ENCODE data around the gene ZFP92. TPM values are rescaled to one million over a fixed set of nuclear protein-coding genes. Genes with fewer than 3 reads are reported as not detected.

ZFP92 gene
- total RNA-seq, 1 donor from 2014 or later, result 1.5 TPM

- H3K27me3 Mint-ChIP-seq (ENCODE audit: low read depth), result peaks cover 19% of the 10 kb centered on the region
- no peaks in the 10 kb centered on the region for H3K36me3 Mint-ChIP-seq (ENCODE audit: low read depth)
- peaks cover 11% of the 10 kb centered on the region for H3K9me3 Mint-ChIP-seq (ENCODE audit: low read depth)
- H3K27ac Mint-ChIP-seq (ENCODE audit: unreplicated experiment), result no peak overlapping the region
- peak; percentile 44 for DNase-seq (ENCODE audit: low spot score)
- H3K4me3 Mint-ChIP-seq (ENCODE audit: unreplicated experiment), result no peak overlapping the region
- no peaks in the 10 kb centered on the region for H3K4me1 Mint-ChIP-seq (ENCODE audit: low read depth)
- no peak for TF ChIP-seq CTCF (IDR thresholded peaks at IDR 0.05)
These were observed 5.3 kb upstream of the ZFP92 start for GRCh38 chrX:153406011-153406410.

- H3K4me1 Mint-ChIP-seq (ENCODE audit: low read depth), result peaks cover 1% of the 10 kb centered on the region
- peak; percentile 33 for DNase-seq (ENCODE audit: low spot score)
- H3K27ac Mint-ChIP-seq (ENCODE audit: unreplicated experiment), result no peak overlapping the region
- no peaks in the 10 kb centered on the region for H3K36me3 Mint-ChIP-seq (ENCODE audit: low read depth)
- no peak overlapping the region for H3K4me3 Mint-ChIP-seq (ENCODE audit: unreplicated experiment)
- peaks cover 19% of the 10 kb centered on the region for H3K27me3 Mint-ChIP-seq (ENCODE audit: low read depth)
- TF ChIP-seq CTCF (IDR thresholded peaks at IDR 0.05), result no peak
- H3K9me3 Mint-ChIP-seq (ENCODE audit: low read depth), result peaks cover 5% of the 10 kb centered on the region
These were observed 4.4 kb upstream of the ZFP92 start for GRCh38 chrX:153406903-153407302.

- Mint-ChIP-seq H3K9me3 (ENCODE audit: low read depth) (peaks cover 5% of the 10 kb centered on the region), H3K27me3 (ENCODE audit: low read depth) (peaks cover 19% of the 10 kb centered on the region), H3K4me3 (ENCODE audit: unreplicated experiment) (no peak overlapping the region), H3K36me3 (ENCODE audit: low read depth) (no peaks in the 10 kb centered on the region), H3K4me1 (ENCODE audit: low read depth) (peaks cover 3% of the 10 kb centered on the region), H3K27ac (ENCODE audit: unreplicated experiment) (no peak overlapping the region)
- no peak for TF ChIP-seq CTCF (IDR thresholded peaks at IDR 0.05)
- no peak for DNase-seq (ENCODE audit: low spot score)
These were observed 3.5 kb upstream of the ZFP92 start for GRCh38 chrX:153407736-153408135.

- H3K4me1 Mint-ChIP-seq (ENCODE audit: low read depth), result peaks cover 3% of the 10 kb centered on the region
- H3K36me3 Mint-ChIP-seq (ENCODE audit: low read depth), result no peaks in the 10 kb centered on the region
- peaks cover 15% of the 10 kb centered on the region for H3K27me3 Mint-ChIP-seq (ENCODE audit: low read depth)
- peaks cover under 1% of the 10 kb centered on the region for H3K9me3 Mint-ChIP-seq (ENCODE audit: low read depth)
- peak; percentile 73 for DNase-seq (ENCODE audit: low spot score)
- no peak overlapping the region for H3K4me3 Mint-ChIP-seq (ENCODE audit: unreplicated experiment)
- TF ChIP-seq CTCF (IDR thresholded peaks at IDR 0.05), result no peak
- H3K27ac Mint-ChIP-seq (ENCODE audit: unreplicated experiment), result no peak overlapping the region
These were observed 3.0 kb upstream of the ZFP92 start for GRCh38 chrX:153408221-153408721.

GRCh38 chrX:153408871-153409351, 2.4 kb upstream of the ZFP92 start:
- TF ChIP-seq CTCF (IDR thresholded peaks at IDR 0.05), result no peak
- Mint-ChIP-seq H3K4me3 (ENCODE audit: unreplicated experiment) (no peak overlapping the region), H3K27me3 (ENCODE audit: low read depth) (peaks cover 13% of the 10 kb centered on the region), H3K9me3 (ENCODE audit: low read depth) (peaks cover 2% of the 10 kb centered on the region), H3K4me1 (ENCODE audit: low read depth) (peaks cover 3% of the 10 kb centered on the region), H3K27ac (ENCODE audit: unreplicated experiment) (no peak overlapping the region), H3K36me3 (ENCODE audit: low read depth) (no peaks in the 10 kb centered on the region)
- DNase-seq (ENCODE audit: low spot score), result peak; percentile 86

Data from chondrocyte (in vitro differentiated cells).